HepG2 (cell line): ENCODE measurements around the gene GEMIN4. TPM values are rescaled to one million over a fixed set of nuclear protein-coding genes. Genes with fewer than 3 reads are reported as not detected.

Experiments
- CCAR2 ChIP-seq: fragments of 200-400 bp; formaldehyde crosslinking; optimal IDR thresholded peaks from 2 replicates; pipeline ENCODE3; 2018; ENCODE audit warnings: low read depth, mild to moderate bottlenecking, low read length, moderate library complexity
- HCFC1 ChIP-seq: fragments of 150-350 bp; IDR thresholded peaks from 2 replicates; pipeline ENCODE4 v1.6.1; 2014; ENCODE audit warnings: low read depth, low read length
- KLF15 ChIP-seq: sonication (generic); formaldehyde crosslinking; IDR thresholded peaks from 2 replicates; pipeline ENCODE4 v1.8.1; 2023; ENCODE audit warnings: borderline replicate concordance, mild to moderate bottlenecking, inconsistent platforms, missing genetic modification reagents, mixed read lengths
- MAFG ChIP-seq: sonication (generic); formaldehyde crosslinking; IDR thresholded peaks from 2 replicates; pipeline ENCODE4 v1.5.1; 2020; ENCODE audit warnings: mild to moderate bottlenecking, missing genetic modification reagents
- ZBTB3 ChIP-seq: sonication (generic); formaldehyde crosslinking; IDR thresholded peaks from 2 replicates; pipeline ENCODE4 v1.4.0; 2020; ENCODE audit warnings: low read depth, mild to moderate bottlenecking, moderate library complexity, missing genetic modification reagents, borderline replicate concordance
- ZNF501 ChIP-seq: sonication (generic); formaldehyde crosslinking; IDR thresholded peaks from 2 replicates; pipeline ENCODE4 v1.5.1; 2020; ENCODE audit warnings: mild to moderate bottlenecking, moderate library complexity, missing genetic modification reagents
- ZNF547 ChIP-seq: sonication (generic); formaldehyde crosslinking; IDR thresholded peaks from 2 replicates; pipeline ENCODE4 v1.5.1; 2020; ENCODE audit warnings: mild to moderate bottlenecking, missing genetic modification reagents
- ZNF766 ChIP-seq: sonication (generic); formaldehyde crosslinking; IDR thresholded peaks from 2 replicates; pipeline ENCODE4 v1.5.0; 2020; ENCODE audit warnings: missing genetic modification reagents, borderline replicate concordance
- polyA plus RNA-seq, 8 experiments: library from polyadenylated mRNA; depleted of rRNA in 3 of 8; stranded (reverse) in 7 of 8; unstranded in 1 of 8; fragments of >200 nt; fragmentation: Illumina TruSeq in 4 of 8; extraction: Trizol in 4 of 8; gene quantifications; 2 replicates each; pipeline versions ENCODE4 v1.2.1 to v1.2.3, GENCODE V29; 2011 to 2016; ENCODE audit warnings: low read depth in 4 of 8, missing spikeins in 1 of 8, mixed read lengths in 1 of 8; ENCODE audit not compliant: insufficient read depth in 1 of 8
- total RNA-seq, 5 experiments: library from RNA; depleted of rRNA; stranded (reverse); fragments of >200 nt; fragmentation: Illumina TruSeq; extraction: Trizol; gene quantifications; 2 replicates each; pipeline ENCODE4 v1.2.3, GENCODE V29; 2016; ENCODE audit warnings: low read depth in 1 of 5
- TF ChIP-seq, protein P1 (sequence below): IDR thresholded peaks from 2 replicates; pipeline ENCODE4 v1.6.1; 2012; ENCODE audit warnings: inconsistent platforms
- TF ChIP-seq, protein P2 (sequence below): fragments of 450-650 bp; IDR thresholded peaks from 2 replicates; pipeline ENCODE4 v1.6.1; 2016
- TF ChIP-seq, protein P3 (sequence below): IDR thresholded peaks from 2 replicates; pipeline ENCODE4 v1.6.1; 2016; ENCODE audit warnings: missing compliant biosample characterization, missing genetic modification reagents, borderline replicate concordance
- TF ChIP-seq, protein P4 (sequence below): sonication (generic); formaldehyde crosslinking; IDR thresholded peaks from 2 replicates; pipeline ENCODE4 v1.4.0; 2020; ENCODE audit warnings: missing genetic modification reagents, mild to moderate bottlenecking, borderline replicate concordance
- TF ChIP-seq, protein P5 (sequence below): sonication (generic); formaldehyde crosslinking; IDR thresholded peaks from 2 replicates; pipeline ENCODE4 v1.4.0; 2020; ENCODE audit warnings: missing genetic modification reagents
- TF ChIP-seq, protein P6 (sequence below): fragments of 450-650 bp; IDR thresholded peaks from 2 replicates; pipeline ENCODE4 v1.6.1; 2017
- TF ChIP-seq, protein P7 (sequence below): sonication (generic); formaldehyde crosslinking; IDR thresholded peaks from 2 replicates; pipeline ENCODE4 v1.5.0; 2020; ENCODE audit warnings: missing genetic modification reagents

GEMIN4 gene
- total and polyA plus RNA-seq, 2 of the 13 experiments (the other 11 are each of a cell fraction or from before 2014, with no cell fraction given): 10.8 to 22.7 TPM

DNA sequence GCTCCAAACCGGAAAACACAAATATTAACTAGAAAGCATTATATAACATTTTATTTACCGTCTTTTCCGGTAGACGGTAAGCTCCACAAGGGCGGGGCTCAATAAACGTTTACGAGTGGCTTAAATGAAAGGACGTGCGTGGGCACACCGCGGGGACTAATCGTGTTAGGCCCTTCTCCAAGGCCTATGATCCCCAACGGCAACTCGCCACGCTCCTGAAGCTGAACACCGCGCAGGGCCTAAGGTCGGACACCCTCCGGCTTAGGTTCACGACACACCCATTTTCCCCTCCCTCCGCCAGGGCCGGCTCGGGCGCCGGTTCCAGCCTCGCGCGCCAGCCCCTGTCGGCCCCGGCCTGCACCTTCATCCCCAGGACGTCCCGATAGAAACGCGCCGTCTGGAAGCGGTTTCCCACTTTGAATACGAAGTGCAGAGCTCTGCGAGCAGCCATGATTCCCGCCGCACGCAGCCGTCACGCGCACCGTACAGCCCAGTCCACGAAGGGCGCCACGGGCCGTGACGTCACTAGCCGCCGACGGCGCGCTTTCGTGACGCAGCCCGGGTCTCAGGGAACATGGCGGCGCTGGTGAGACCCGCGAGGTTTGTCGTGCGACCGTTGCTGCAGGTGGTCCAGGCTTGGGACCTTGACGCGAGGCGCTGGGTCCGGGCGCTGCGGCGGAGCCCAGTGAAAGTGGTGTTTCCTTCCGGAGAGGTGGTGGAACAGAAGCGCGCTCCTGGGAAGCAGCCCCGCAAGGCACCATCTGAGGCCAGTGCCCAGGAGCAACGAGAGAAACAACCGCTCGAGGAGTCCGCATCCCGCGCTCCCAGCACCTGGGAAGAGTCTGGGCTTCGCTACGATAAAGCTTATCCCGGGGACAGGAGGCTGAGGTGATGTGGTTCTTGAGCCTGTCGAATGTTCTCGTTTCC is 30.0 kb upstream of the GEMIN4 start, which contains the start of the genes GLOD4 and MRM3 (continued):
- TF ChIP-seq, protein P1, sequence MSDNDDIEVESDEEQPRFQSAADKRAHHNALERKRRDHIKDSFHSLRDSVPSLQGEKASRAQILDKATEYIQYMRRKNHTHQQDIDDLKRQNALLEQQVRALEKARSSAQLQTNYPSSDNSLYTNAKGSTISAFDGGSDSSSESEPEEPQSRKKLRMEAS: peak; percentile 97
- peak; percentile 79 for TF ChIP-seq HCFC1
- TF ChIP-seq, protein P2, sequence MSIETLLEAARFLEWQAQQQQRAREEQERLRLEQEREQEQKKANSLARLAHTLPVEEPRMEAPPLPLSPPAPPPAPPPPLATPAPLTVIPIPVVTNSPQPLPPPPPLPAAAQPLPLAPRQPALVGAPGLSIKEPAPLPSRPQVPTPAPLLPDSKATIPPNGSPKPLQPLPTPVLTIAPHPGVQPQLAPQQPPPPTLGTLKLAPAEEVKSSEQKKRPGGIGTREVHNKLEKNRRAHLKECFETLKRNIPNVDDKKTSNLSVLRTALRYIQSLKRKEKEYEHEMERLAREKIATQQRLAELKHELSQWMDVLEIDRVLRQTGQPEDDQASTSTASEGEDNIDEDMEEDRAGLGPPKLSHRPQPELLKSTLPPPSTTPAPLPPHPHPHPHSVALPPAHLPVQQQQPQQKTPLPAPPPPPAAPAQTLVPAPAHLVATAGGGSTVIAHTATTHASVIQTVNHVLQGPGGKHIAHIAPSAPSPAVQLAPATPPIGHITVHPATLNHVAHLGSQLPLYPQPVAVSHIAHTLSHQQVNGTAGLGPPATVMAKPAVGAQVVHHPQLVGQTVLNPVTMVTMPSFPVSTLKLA: peak; percentile 78
- TF ChIP-seq, protein P3, sequence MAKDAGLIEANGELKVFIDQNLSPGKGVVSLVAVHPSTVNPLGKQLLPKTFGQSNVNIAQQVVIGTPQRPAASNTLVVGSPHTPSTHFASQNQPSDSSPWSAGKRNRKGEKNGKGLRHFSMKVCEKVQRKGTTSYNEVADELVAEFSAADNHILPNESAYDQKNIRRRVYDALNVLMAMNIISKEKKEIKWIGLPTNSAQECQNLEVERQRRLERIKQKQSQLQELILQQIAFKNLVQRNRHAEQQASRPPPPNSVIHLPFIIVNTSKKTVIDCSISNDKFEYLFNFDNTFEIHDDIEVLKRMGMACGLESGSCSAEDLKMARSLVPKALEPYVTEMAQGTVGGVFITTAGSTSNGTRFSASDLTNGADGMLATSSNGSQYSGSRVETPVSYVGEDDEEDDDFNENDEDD (CRISPR knock-in tag): peak; percentile 95
- peak; percentile 39; the same call in 1 of the 2 replicates for TF ChIP-seq KLF15 (CRISPR knock-in tag)
- peak; percentile 80; the same call in 1 of the 2 replicates for TF ChIP-seq ZNF547 (CRISPR knock-in tag)
- TF ChIP-seq, protein P4, sequence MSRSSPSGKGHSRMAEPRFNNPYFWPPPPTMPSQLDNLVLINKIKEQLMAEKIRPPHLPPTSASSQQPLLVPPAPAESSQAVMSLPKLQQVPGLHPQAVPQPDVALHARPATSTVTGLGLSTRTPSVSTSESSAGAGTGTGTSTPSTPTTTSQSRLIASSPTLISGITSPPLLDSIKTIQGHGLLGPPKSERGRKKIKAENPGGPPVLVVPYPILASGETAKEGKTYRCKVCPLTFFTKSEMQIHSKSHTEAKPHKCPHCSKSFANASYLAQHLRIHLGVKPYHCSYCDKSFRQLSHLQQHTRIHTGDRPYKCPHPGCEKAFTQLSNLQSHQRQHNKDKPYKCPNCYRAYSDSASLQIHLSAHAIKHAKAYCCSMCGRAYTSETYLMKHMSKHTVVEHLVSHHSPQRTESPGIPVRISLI (CRISPR knock-in tag): no peak
- TF ChIP-seq ZBTB3 (CRISPR knock-in tag): no peak; the same call in 1 of the 2 replicates
- TF ChIP-seq, protein P5, sequence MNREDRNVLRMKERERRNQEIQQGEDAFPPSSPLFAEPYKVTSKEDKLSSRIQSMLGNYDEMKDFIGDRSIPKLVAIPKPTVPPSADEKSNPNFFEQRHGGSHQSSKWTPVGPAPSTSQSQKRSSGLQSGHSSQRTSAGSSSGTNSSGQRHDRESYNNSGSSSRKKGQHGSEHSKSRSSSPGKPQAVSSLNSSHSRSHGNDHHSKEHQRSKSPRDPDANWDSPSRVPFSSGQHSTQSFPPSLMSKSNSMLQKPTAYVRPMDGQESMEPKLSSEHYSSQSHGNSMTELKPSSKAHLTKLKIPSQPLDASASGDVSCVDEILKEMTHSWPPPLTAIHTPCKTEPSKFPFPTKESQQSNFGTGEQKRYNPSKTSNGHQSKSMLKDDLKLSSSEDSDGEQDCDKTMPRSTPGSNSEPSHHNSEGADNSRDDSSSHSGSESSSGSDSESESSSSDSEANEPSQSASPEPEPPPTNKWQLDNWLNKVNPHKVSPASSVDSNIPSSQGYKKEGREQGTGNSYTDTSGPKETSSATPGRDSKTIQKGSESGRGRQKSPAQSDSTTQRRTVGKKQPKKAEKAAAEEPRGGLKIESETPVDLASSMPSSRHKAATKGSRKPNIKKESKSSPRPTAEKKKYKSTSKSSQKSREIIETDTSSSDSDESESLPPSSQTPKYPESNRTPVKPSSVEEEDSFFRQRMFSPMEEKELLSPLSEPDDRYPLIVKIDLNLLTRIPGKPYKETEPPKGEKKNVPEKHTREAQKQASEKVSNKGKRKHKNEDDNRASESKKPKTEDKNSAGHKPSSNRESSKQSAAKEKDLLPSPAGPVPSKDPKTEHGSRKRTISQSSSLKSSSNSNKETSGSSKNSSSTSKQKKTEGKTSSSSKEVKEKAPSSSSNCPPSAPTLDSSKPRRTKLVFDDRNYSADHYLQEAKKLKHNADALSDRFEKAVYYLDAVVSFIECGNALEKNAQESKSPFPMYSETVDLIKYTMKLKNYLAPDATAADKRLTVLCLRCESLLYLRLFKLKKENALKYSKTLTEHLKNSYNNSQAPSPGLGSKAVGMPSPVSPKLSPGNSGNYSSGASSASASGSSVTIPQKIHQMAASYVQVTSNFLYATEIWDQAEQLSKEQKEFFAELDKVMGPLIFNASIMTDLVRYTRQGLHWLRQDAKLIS: no peak; the same call in none of the 2 replicates
- TF ChIP-seq, protein P6, sequence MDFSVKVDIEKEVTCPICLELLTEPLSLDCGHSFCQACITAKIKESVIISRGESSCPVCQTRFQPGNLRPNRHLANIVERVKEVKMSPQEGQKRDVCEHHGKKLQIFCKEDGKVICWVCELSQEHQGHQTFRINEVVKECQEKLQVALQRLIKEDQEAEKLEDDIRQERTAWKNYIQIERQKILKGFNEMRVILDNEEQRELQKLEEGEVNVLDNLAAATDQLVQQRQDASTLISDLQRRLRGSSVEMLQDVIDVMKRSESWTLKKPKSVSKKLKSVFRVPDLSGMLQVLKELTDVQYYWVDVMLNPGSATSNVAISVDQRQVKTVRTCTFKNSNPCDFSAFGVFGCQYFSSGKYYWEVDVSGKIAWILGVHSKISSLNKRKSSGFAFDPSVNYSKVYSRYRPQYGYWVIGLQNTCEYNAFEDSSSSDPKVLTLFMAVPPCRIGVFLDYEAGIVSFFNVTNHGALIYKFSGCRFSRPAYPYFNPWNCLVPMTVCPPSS: no peak
- TF ChIP-seq CCAR2: no peak
- TF ChIP-seq ZNF501 (CRISPR knock-in tag): peak; percentile 95
- no peak for TF ChIP-seq MAFG (CRISPR knock-in tag)
- TF ChIP-seq, protein P7, sequence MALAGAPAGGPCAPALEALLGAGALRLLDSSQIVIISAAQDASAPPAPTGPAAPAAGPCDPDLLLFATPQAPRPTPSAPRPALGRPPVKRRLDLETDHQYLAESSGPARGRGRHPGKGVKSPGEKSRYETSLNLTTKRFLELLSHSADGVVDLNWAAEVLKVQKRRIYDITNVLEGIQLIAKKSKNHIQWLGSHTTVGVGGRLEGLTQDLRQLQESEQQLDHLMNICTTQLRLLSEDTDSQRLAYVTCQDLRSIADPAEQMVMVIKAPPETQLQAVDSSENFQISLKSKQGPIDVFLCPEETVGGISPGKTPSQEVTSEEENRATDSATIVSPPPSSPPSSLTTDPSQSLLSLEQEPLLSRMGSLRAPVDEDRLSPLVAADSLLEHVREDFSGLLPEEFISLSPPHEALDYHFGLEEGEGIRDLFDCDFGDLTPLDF (CRISPR knock-in tag): peak; percentile 83; the same call in 1 of the 2 replicates
- 0 out of 2 replicates have a peak, but pooled peaks have one; percentile 11 for TF ChIP-seq ZNF766 (CRISPR knock-in tag)
